HL-60/S4 treated with retinoic acid at 250 ng/mL for 4 days and 3 days (cell line): ENCODE data around the gene NR3C2.
"Not testable (repeated sequence)": the region's sequence is repeated elsewhere in the genome, so short reads cannot be mapped to it uniquely, and the experiment has no call there.

Source experiments
- in situ Hi-C: fragments of 300-500 bp; cut with MboI; formaldehyde crosslinking; loops from 2 replicates; pipeline ENCODE4 v1.7.0; 2022; ENCODE audit warnings: low sequenced_read_pairs

The NR3C2 gene

GRCh38 chr4:148225639-148226038 is 216.6 kb downstream of the NR3C2 start:
- in situ Hi-C loops: no loop called here

DNA sequence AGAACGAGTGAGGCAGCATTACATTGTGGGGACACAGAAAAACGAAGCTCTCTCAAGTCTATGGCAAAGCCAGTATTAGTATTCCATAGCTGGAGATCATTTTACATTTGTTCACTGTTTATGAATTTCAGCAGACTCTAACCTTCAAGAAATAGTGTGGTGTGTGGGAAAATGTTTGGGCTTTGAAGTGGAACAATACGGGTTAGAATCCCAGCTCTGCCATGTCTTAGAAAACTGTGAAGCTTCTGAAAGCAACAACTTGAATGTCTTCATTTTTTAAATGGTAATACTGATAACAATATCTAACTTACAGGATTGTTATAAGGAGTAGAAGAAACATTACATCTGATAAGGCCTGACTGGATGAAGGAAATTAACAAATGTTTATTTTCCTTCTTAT is 217.7 kb downstream of the NR3C2 start:
- in situ Hi-C loops: no loop called here

GRCh38 chr4:148222991-148223660 is 219.1 kb downstream of the NR3C2 start:
- in situ Hi-C loops: no loop called here

GRCh38 chr4:148216866-148217814 is 225.1 kb downstream of the NR3C2 start:
- in situ Hi-C loops: no loop called here

DNA sequence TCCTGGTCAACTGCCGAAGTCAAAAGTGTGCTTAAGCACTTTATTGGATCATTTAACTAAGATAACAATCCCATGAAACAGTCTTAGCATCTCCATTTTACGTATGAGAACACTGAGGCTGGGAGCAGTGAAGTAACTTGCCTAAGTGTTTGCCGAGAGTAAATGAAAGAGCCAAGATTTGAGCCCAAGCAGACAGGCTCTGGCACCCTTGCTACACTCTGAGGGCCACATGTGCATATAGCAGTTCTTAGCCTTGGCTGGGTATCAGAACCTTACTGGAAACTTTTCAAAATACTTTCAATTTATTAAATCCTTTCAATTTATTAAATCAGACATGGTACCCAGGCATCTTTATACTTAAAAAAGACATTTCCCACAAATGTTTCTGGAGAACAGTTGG is 225.9 kb downstream of the NR3C2 start:
- in situ Hi-C loops: no loop called here

- in situ Hi-C loops: no loop called here
Observed at GRCh38 chr4:148215202-148215601, 227.0 kb downstream of the NR3C2 start.

DNA sequence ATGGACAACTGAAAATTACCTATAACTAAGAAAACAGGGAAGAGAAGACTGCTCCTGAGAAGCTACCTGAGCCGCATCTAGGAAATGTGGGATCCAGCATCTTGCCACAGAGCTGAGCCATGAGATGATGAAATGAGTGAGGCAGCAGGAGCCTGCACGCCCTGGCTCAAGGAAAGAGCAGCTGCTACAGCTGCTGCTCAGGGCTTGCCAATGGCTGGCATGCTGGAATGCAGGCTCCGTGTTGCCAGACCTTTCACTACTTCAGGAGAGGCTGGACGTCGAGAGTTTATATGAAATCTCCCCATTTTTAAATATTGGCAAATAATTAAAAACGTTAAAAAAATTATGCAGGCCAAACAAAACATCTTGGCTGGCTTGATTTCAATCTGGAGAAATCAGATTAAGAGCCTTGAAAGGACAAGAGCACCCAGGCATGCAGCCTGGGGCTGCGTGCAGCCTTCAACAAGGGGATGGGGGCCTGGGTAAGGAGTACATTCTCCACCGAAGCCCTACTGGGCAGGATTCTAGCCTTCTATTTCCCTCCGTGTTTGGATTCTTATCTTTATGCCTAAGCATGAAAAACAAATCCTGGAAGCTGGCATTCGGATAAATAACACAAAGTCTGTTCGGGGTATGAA is 227.6 kb downstream of the NR3C2 start:
- in situ Hi-C loops: no loop called here

GRCh38 chr4:148211533-148211932 is 230.7 kb downstream of the NR3C2 start:
- in situ Hi-C loops: no loop called here

GRCh38 chr4:148210661-148211060 is 231.6 kb downstream of the NR3C2 start:
- in situ Hi-C loops: no loop called here

DNA sequence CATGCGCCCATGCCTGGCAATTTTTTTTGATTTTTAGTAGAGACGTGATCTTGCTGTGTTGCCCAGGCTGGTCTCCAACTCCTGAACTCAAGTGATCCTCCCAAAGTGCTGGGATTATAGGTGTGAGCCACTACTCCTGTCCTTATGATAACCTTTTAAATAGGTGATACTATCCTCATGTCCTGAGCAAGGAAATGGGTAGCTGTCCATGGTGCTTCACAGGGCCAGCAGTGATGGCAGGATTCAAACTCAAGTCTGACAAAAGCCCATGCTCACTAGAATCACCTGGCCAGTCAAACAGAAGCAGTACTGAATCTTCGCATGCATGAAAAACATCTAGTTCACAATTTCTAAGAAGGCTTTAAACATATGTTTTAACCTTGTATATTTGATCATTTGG is 235.1 kb downstream of the NR3C2 start:
- in situ Hi-C loops: no loop called here

DNA sequence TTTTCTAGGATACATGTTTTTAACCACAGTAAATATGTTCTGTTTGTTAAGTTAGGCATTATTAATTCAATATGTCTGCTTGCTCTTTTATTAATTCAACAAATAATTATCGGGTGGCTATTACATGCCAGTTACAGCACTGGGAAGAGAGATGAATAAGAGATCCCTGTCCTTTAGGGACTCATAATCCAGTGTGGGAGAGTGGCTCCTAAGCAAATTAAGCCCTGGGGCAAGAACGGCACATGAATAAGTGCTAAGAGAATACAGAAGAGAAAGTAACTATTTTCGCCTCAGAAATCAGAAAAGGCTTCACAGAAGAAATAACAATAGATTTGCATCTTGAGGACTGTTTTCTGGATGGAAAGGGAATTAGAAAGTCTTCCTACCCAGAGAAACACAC is 236.7 kb downstream of the NR3C2 start:
- in situ Hi-C loops: no loop called here

DNA sequence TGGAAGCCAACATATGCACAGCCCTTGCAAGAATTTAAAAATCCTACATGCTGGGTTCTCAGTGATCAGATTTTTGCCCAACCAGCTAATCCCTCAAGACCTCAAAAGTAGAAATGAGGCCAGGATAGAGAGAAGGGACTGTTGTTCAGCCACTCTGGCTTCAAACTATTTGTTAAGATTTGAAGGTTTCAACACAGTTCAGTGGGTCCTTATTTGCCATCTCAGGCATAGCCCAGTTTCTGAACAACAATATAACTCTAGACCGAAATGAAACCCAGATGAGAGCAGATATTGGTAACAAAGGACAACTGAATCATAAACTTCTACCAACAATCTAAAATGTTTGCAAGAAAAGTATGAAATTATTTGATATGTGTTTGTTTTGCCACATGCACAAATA is 237.3 kb downstream of the NR3C2 start:
- in situ Hi-C loops: no loop called here

- in situ Hi-C loops: no loop called here
Observed at GRCh38 chr4:148204171-148204570, 238.0 kb downstream of the NR3C2 start.

DNA sequence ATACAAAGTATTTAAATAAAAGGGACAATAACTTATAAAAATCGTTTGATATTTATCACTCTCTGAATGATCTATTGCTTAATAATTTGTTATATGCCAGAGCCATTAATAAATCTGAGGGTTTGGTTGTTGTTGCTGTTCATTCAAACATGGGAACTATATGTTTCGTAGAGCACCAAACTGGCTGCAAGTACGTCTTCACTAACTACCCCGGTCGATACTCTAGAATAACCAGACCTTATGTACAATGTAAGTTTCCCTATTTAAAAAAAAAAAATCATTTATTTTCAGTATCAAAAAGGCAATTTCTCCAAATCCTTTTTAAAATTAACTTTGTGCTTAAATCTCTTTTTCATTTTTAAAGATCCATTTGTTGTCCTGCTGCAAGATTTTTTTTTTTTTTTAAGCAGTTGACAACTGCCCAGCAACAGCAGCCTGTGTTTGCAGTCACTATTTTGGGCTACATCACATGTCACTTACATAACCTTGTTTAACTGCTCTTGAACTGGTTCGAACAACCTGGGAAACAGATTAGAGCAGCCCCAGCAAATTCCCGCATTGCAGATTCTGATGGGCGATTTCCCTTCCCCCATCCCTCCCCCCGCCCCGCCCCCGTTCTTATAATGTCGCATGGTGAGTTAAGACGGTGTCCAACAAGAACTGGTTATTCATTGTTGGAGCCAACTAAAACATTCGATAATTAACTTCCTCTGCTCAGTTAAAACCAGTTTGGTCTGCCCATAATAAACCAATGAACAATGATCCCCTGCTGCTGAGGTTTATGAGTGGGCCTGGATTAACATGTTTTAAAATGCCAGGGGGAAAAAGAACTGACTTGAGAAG is 238.9 kb downstream of the NR3C2 start:
- in situ Hi-C loops: no loop called here

GRCh38 chr4:148200960-148201359 is 241.3 kb downstream of the NR3C2 start:
- in situ Hi-C loops: no loop called here

DNA sequence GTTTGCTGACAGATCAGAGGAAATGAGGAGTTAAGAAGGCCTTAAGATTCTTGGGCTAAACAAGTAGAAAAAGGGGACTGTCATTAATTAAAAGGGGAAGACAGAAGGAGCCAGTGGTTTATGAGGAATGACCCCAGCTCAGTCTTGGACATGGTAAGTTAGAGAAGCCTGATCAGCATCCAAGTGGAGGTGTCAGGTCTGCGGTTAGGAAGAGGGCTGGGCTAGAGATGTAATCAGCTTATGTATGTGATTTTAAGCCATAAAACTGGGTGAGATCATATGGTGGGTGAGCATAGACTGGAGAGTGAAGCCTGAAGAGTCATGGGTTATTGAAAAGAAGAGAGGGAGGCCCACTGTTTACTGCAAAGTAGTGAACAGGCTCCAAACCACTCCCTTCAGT is 246.1 kb downstream of the NR3C2 start:
- in situ Hi-C loops: no loop called here

GRCh38 chr4:148192526-148192925 is 249.7 kb downstream of the NR3C2 start:
- in situ Hi-C loops: no loop called here

DNA sequence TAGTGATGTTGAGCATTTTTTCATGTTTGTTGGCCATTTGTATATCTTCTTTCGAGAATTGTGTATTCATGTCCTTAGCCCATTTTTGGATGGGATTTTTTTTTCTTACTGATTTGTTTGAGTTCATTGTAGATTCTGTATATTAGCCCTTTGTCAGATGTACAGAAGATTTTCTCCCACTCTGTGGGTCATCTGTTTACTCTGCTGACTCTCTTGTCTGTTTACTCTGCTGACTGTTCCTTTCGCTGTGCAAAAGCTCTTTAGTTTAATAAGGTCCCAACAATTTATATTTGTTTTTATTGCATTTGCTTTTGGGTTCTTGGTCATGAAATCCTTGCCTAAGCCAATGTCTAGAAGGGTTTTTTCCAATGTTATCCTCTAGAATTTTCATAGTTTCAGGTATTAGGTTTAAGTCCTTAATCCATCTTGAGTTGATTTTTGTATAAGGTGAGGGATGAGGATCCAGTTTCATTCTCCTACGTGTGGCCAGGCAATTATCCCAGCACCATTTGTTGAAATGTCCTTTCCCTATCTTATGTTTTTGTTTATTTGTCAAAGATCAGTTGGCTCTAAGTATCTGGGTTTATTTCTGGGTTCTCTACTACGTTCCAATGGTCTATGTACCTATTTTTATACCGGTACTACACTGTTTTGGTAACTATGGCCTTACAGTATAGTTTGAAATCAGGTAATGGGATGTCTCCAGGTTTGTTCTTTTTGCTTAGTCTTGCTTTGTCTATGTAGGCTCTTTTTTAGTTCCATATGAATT is 254.6 kb downstream of the NR3C2 start:
- in situ Hi-C loops: not testable (repeated sequence)

GRCh38 chr4:148184922-148185321 is 257.3 kb downstream of the NR3C2 start:
- in situ Hi-C loops: no loop called here
